ENCODE measurements around the gene ADAMTS17.

The ADAMTS17 gene

GRCh38 chr15:100052716-100053473 lies 288.9 kb downstream of the ADAMTS17 start:
- no peak for DNase-seq (ENCODE audit: low spot score)

GRCh38 chr15:100050877-100051786 lies 290.6 kb downstream of the ADAMTS17 start:
- DNase-seq (ENCODE audit: low spot score) = no peak

GRCh38 chr15:100049936-100050876 lies 291.6 kb downstream of the ADAMTS17 start:
- no peak for DNase-seq (ENCODE audit: low spot score)

- DNase-seq (ENCODE audit: low spot score) = no peak
Observed at GRCh38 chr15:100049483-100049882, 292.3 kb downstream of the ADAMTS17 start.

- no peak for DNase-seq (ENCODE audit: low spot score)
Observed at GRCh38 chr15:100048736-100049135, 293.0 kb downstream of the ADAMTS17 start.

- no peak for DNase-seq (ENCODE audit: low spot score)
Observed at GRCh38 chr15:100043692-100044091, 298.1 kb downstream of the ADAMTS17 start.

- DNase-seq (ENCODE audit: low spot score) = peak; percentile 16
Observed at GRCh38 chr15:100043068-100043641, 298.6 kb downstream of the ADAMTS17 start.

- no peak for DNase-seq (ENCODE audit: low spot score)
Observed at GRCh38 chr15:100042558-100042957, 299.2 kb downstream of the ADAMTS17 start.

- DNase-seq (ENCODE audit: low spot score) = no peak
Observed at GRCh38 chr15:100041127-100041828, 300.5 kb downstream of the ADAMTS17 start.

GRCh38 chr15:100039994-100040393 lies 301.8 kb downstream of the ADAMTS17 start:
- DNase-seq (ENCODE audit: low spot score) = no peak

- no peak for DNase-seq (ENCODE audit: low spot score)
Observed at GRCh38 chr15:100038736-100039135, 303.0 kb downstream of the ADAMTS17 start.

GRCh38 chr15:100037901-100038300 lies 303.9 kb downstream of the ADAMTS17 start:
- no peak for DNase-seq (ENCODE audit: low spot score)

GRCh38 chr15:100036015-100036414 lies 305.8 kb downstream of the ADAMTS17 start:
- no peak for DNase-seq (ENCODE audit: low spot score)

- no peak for DNase-seq (ENCODE audit: low spot score)
Observed at GRCh38 chr15:100034191-100034590, 307.6 kb downstream of the ADAMTS17 start.

- DNase-seq (ENCODE audit: low spot score) = no peak
Observed at GRCh38 chr15:100033140-100033857, 308.5 kb downstream of the ADAMTS17 start.

GRCh38 chr15:100032358-100033085 lies 309.3 kb downstream of the ADAMTS17 start:
- DNase-seq (ENCODE audit: low spot score) = no peak

- no peak for DNase-seq (ENCODE audit: low spot score)
Observed at GRCh38 chr15:100031665-100032357, 310.0 kb downstream of the ADAMTS17 start.

- no peak for DNase-seq (ENCODE audit: low spot score)
Observed at GRCh38 chr15:100030586-100031229, 311.1 kb downstream of the ADAMTS17 start.

Data from AG08396 (cell line).